ENCODE results near the gene CRYBA2.

Gene CRYBA2, protein sequence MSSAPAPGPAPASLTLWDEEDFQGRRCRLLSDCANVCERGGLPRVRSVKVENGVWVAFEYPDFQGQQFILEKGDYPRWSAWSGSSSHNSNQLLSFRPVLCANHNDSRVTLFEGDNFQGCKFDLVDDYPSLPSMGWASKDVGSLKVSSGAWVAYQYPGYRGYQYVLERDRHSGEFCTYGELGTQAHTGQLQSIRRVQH

DNA sequence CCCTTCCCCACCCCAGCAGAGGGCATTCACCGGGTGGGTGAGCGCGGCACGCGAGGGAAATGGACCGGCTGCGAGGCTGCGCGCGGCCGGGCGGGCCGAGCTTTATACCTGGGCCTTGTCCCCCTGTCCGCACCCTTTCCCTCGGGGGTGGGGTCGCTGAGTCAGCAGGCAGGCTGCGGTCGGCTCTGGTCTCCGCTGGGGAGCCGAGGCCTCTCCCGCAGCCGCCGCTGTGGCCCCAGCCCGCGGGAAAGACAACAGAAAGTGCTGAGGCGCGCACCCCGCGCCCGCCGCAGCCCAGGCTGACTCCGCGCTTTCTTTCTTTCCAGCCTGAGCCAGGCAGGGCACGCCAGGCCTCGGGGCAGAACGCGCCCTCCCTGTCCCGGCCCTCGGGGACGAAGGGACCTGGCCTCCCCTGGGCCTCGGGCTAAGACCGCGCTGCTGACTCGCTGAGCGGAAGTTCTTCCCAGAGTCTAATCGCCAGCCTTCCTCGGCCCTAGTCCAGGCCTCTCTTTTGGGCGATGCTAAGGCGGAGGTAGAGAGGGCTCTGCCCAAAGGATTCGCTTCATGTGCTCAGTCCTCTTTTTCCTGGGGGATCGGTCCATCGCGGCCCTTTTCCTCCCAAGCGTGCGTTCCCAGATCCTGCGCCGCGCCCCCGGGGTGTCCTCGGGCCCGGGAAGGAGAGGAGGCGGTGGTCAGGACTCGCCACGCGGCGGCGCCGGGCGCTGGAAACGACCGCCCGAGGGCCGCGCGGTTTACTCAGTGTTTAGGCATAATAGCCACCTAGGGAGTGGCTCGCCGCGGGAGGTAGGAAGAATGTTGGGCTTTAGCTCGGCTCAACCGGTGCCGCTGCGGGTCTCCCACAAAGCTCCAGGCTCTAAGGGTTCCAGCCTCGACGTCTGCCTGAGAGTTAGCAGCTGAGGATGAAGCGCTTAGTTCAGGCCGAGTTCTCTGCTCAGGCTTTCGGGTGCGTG is at the start of gene CRYBA2:
Gene CRYBA2 (minus strand): TSS at position 78 of the 971 bp plus-strand sequence. CDS start 246 bp downstream, outside the sequence.
- no peak for DNase-seq (ENCODE audit: low read depth)
- TF ChIP-seq, protein P1, sequence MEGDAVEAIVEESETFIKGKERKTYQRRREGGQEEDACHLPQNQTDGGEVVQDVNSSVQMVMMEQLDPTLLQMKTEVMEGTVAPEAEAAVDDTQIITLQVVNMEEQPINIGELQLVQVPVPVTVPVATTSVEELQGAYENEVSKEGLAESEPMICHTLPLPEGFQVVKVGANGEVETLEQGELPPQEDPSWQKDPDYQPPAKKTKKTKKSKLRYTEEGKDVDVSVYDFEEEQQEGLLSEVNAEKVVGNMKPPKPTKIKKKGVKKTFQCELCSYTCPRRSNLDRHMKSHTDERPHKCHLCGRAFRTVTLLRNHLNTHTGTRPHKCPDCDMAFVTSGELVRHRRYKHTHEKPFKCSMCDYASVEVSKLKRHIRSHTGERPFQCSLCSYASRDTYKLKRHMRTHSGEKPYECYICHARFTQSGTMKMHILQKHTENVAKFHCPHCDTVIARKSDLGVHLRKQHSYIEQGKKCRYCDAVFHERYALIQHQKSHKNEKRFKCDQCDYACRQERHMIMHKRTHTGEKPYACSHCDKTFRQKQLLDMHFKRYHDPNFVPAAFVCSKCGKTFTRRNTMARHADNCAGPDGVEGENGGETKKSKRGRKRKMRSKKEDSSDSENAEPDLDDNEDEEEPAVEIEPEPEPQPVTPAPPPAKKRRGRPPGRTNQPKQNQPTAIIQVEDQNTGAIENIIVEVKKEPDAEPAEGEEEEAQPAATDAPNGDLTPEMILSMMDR (IDR thresholded peaks at IDR 0.05; ENCODE audit: insufficient read depth, low read depth, low read length, missing control alignments), result no peak
- H3K4me3 ChIP-seq (ENCODE audit: low read depth, low read length), result no peak within 1 kb of the TSS

DNA sequence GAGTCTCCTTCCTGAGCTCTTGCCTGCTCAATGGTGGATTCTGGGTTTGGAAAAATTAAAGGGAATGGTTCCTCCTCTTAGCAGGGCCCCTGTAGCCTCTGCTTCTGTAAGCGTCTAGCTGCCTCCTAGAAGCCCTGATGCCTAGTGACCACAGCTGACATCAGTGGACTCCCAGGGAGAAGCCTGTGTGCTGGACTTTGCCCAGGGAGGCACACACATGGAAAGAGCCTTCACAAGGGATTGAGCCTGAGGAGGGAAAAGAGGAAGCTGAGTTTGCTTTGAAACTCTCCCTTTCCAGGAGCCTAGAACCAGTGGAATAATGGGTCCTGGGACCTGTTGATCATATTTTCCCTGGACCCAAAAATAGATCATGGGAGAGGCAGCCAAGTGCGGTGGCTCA is 49.5 kb upstream of the CRYBA2 start:
- TF ChIP-seq, protein P1 (IDR thresholded peaks at IDR 0.05; ENCODE audit: insufficient read depth, low read depth, low read length, missing control alignments), result no peak
- no peak overlapping the region for H3K4me3 ChIP-seq (ENCODE audit: low read depth, low read length)
- DNase-seq (ENCODE audit: low read depth), result no peak

DNA sequence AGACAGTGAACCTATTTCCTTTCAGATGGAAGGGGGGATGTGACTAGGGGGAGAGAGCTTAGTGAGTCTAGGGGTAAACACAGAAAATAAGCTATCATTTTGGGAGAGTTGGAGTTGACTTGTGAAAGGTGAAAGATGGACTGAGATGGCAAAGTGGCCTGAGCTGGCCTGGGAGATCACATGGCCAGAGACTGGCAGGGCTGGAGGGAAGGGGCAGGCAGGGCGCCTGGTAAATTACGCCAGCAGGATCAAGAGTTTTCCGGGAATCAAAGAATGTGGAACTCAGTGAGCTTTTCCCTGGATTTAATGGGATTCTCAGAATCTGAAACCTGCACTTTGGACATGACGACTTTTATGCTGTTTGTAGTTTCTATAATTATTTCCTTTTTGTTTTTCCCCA is 48.9 kb upstream of the CRYBA2 start:
- TF ChIP-seq, protein P1 (IDR thresholded peaks at IDR 0.05; ENCODE audit: insufficient read depth, low read depth, low read length, missing control alignments), result no peak
- DNase-seq (ENCODE audit: low read depth), result no peak
- no peak overlapping the region for H3K4me3 ChIP-seq (ENCODE audit: low read depth, low read length)

DNA sequence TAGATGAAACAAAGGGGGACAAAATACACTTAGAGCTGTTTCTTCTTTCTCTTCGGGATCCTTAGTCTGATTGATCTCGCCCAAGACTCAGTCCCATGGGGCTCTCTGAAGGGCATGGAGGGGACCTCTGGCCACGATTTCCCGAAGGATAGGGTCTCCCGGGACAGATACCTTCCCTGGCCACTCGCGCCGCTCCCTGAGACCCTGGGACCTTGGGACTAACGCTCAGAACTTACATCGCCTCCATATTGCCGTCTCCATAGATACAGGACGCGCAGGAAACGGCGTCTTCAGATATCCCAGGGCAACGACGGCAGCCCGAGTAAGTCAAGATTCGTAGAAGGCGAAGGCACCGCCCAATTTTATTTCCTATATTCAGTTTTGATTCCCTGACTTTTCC is 48.0 kb upstream of the CRYBA2 start, which contains the start of gene CFAP65:
Gene CFAP65 (minus strand): TSS at position 265 of the 400 bp plus-strand sequence. CDS start 2,468 bp downstream, outside the sequence.
- TF ChIP-seq, protein P1 (IDR thresholded peaks at IDR 0.05; ENCODE audit: insufficient read depth, low read depth, low read length, missing control alignments), result no peak
- no peak within 1 kb of the TSS for H3K4me3 ChIP-seq (ENCODE audit: low read depth, low read length)
- peak; percentile 34 for DNase-seq (ENCODE audit: low read depth)

DNA sequence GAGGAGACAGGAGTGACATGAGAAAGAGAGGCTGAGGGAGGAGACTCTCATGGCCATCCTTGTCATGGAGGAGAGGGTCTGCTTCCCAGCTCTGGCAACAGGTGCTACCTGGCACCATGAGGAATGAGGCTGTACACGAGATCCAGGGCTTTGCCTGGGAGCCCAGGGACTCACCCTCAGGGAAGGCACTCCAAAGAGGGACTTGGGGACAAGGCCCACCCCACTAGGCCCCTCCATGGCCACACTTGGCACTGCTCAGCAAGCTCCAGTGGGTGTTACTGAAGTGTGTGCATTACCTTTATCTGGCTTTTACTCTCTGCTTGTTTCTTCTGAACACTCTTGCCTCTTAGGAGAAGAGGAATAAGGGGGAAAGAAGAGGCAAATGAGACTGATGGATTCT is 45.4 kb upstream of the CRYBA2 start:
- no peak for DNase-seq (ENCODE audit: low read depth)
- TF ChIP-seq, protein P1 (IDR thresholded peaks at IDR 0.05; ENCODE audit: insufficient read depth, low read depth, low read length, missing control alignments), result no peak
- no peak overlapping the region for H3K4me3 ChIP-seq (ENCODE audit: low read depth, low read length)

DNA sequence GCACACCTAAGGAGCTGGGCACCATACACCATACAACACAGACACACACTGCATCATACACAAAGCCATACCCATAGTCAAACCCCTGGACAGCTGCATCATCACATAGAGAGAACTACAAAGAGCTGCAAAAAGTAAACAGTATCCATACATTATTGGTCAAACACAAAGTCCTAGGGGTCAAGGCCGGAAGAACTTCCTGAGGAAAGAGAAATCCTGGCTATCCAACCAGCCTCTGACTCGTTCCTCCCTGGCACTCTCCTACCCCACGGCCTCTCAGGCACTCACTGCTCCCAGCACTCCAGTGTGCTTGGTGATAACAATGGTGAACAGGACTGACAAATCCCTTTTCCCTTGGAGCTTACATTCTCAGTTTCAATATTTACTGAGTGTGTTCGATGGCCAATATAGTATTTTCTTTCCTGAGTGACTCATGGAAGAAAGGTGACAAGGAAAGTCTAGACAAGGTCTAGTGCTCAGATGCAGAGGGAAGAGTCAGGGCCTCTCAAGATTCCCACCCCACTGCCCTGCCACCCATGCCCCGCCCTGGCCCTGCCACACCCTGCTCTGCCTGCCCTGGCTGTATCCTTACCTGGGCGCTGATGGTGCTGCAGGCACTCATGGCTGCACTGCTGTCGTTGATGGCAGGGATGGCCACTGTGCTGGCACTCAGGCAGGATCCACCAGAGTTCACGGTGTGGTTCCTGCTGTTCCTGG is 44.7 kb upstream of the CRYBA2 start:
- DNase-seq (ENCODE audit: low read depth), result no peak
- TF ChIP-seq, protein P1 (IDR thresholded peaks at IDR 0.05; ENCODE audit: insufficient read depth, low read depth, low read length, missing control alignments), result no peak
- H3K4me3 ChIP-seq (ENCODE audit: low read depth, low read length), result no peak overlapping the region
